Glutamatergic neuron (in vitro differentiated cells): ENCODE measurements around the gene LHB. TPM values are rescaled to one million over a fixed set of nuclear protein-coding genes. Genes with fewer than 3 reads are reported as not detected.

Source experiments
- DNase-seq: peaks from one replicate; pipeline ENCODE4 v3.0.0; 2022
- H3K27ac Mint-ChIP-seq: one replicate; pipeline ENCODE4 v1.8.0; 2020; ENCODE audit warnings: mild to moderate bottlenecking, mixed read lengths, inconsistent platforms; ENCODE audit not compliant: unreplicated experiment
- H3K27me3 Mint-ChIP-seq: one replicate; pipeline ENCODE4 v1.8.0; 2020; ENCODE audit warnings: mild to moderate bottlenecking, moderate library complexity, mixed read lengths, inconsistent platforms; ENCODE audit not compliant: unreplicated experiment
- H3K36me3 Mint-ChIP-seq: one replicate; pipeline ENCODE4 v1.8.0; 2020; ENCODE audit warnings: mild to moderate bottlenecking, mixed read lengths, inconsistent platforms; ENCODE audit not compliant: unreplicated experiment
- H3K4me1 Mint-ChIP-seq: one replicate; pipeline ENCODE4 v1.8.0; 2020; ENCODE audit warnings: mild to moderate bottlenecking, low read depth, mixed read lengths, inconsistent platforms; ENCODE audit not compliant: unreplicated experiment
- H3K4me3 Mint-ChIP-seq: one replicate; pipeline ENCODE4 v1.8.0; 2020; ENCODE audit warnings: mild to moderate bottlenecking, mixed read lengths, inconsistent platforms; ENCODE audit not compliant: unreplicated experiment
- H3K9me3 Mint-ChIP-seq: one replicate; pipeline ENCODE4 v1.8.0; 2020; ENCODE audit warnings: mild to moderate bottlenecking, moderate library complexity, mixed read lengths, inconsistent platforms; ENCODE audit not compliant: unreplicated experiment
- CTCF ChIP-seq: fragments of 200-600 bp; sonication (generic); IDR thresholded peaks from one replicate; pipeline ENCODE4 v1.5.0; 2021; ENCODE audit not compliant: partially characterized antibody, unreplicated experiment
- total RNA-seq: library from RNA; stranded (reverse); fragmentation: NEBNext Ultra II Directional; extraction: Animal tissue kit (Norgen Biotek cat#: 25700); gene quantifications from one replicate; pipeline ENCODE4 v1.2.1, GENCODE V29; 2021; ENCODE audit not compliant: unreplicated experiment

LHB gene
- total RNA-seq, 1 donor from 2014 or later, result not detected

- no peak for TF ChIP-seq CTCF
- DNase-seq, result no peak
- H3K27me3 Mint-ChIP-seq, result peaks cover 11% of the 10 kb centered on the region
- H3K9me3 Mint-ChIP-seq, result no peaks in the 10 kb centered on the region
- H3K36me3 Mint-ChIP-seq, result no peaks in the 10 kb centered on the region
- no peak overlapping the region for H3K27ac Mint-ChIP-seq
- H3K4me3 Mint-ChIP-seq, result no peak overlapping the region
- peaks cover 3% of the 10 kb centered on the region for H3K4me1 Mint-ChIP-seq
Observed at GRCh38 chr19:49061445-49061844, 44.6 kb upstream of the LHB start.

GRCh38 chr19:49061000-49061399 is 44.1 kb upstream of the LHB start:
- no peak for TF ChIP-seq CTCF
- no peak overlapping the region for H3K4me3 Mint-ChIP-seq
- H3K27ac Mint-ChIP-seq, result no peak overlapping the region
- peaks cover 13% of the 10 kb centered on the region for H3K27me3 Mint-ChIP-seq
- H3K9me3 Mint-ChIP-seq, result no peaks in the 10 kb centered on the region
- DNase-seq, result no peak
- H3K36me3 Mint-ChIP-seq, result no peaks in the 10 kb centered on the region
- peaks cover 3% of the 10 kb centered on the region for H3K4me1 Mint-ChIP-seq

GRCh38 chr19:49059053-49059452 is 42.2 kb upstream of the LHB start:
- Mint-ChIP-seq H3K36me3 (no peaks in the 10 kb centered on the region), H3K4me3 (no peak overlapping the region), H3K27me3 (peaks cover 17% of the 10 kb centered on the region), H3K27ac (no peak overlapping the region), H3K9me3 (no peaks in the 10 kb centered on the region), H3K4me1 (no peaks in the 10 kb centered on the region)
- TF ChIP-seq CTCF, result no peak
- no peak for DNase-seq

- no peak for DNase-seq
- H3K4me3 Mint-ChIP-seq, result no peak overlapping the region
Observed at GRCh38 chr19:49058562-49058961, 41.7 kb upstream of the LHB start.

More at GRCh38 chr19:49058562-49058961, 41.7 kb upstream of the LHB start:
- H3K27ac Mint-ChIP-seq, result no peak overlapping the region
- TF ChIP-seq CTCF, result no peak
- no peaks in the 10 kb centered on the region for H3K4me1 Mint-ChIP-seq
- no peaks in the 10 kb centered on the region for H3K9me3 Mint-ChIP-seq
- no peaks in the 10 kb centered on the region for H3K36me3 Mint-ChIP-seq
- H3K27me3 Mint-ChIP-seq, result peaks cover 17% of the 10 kb centered on the region
